ENCODE measurements around the gene KIAA1549.

GRCh38 chr7:139018910-139019309 is 37.7 kb upstream of the KIAA1549 start:
- TF ChIP-seq GTF2F1 (IDR thresholded peaks at IDR 0.05; ENCODE audit: borderline replicate concordance, low read depth, low read length): no peak
- no peak for TF ChIP-seq CTCF (IDR thresholded peaks at IDR 0.05; ENCODE audit: control extremely low read depth in 1 of 3, insufficient read depth in 1 of 3, low read depth in 1 of 3, low read length in 3 of 3)

Data from H1 (cell line).